ENCODE measurements around the gene S100A8. TPM values are rescaled to one million over a fixed set of nuclear protein-coding genes. Genes with fewer than 3 reads are reported as not detected.

Gene S100A8
- total RNA-seq, 1 donor from 2014 or later: not detected

- FAIRE-seq (no peak), DNase-seq (ENCODE audit: low read depth) (no peak)
- Mint-ChIP-seq H3K27ac (ENCODE audit: unreplicated experiment) (no peak overlapping the region), H3K4me3 (ENCODE audit: unreplicated experiment) (no peak overlapping the region), H3K9me3 (ENCODE audit: unreplicated experiment) (no peaks in the 10 kb centered on the region), H3K27me3 (ENCODE audit: low read depth, unreplicated experiment) (peaks cover 43% of the 10 kb centered on the region), H3K36me3 (ENCODE audit: low read depth, unreplicated experiment) (no peaks in the 10 kb centered on the region), H3K4me1 (ENCODE audit: low read depth, unreplicated experiment) (no peaks in the 10 kb centered on the region)
- no peaks in the 10 kb centered on the region for H3K79me2 ChIP-seq (ENCODE audit: insufficient read depth, low read length)
- no peaks in the 10 kb centered on the region for H3K36me3 ChIP-seq (ENCODE audit: insufficient read depth, low read length)
- H3K9me3 ChIP-seq (ENCODE audit: insufficient read depth, low read depth, low read length): no peaks in the 10 kb centered on the region
- peaks cover 7% of the 10 kb centered on the region for H3K27me3 ChIP-seq (ENCODE audit: insufficient read depth, low read length)
- H2AFZ ChIP-seq (ENCODE audit: low read depth, low read length): no peak overlapping the region
- no peak overlapping the region for H3K9ac ChIP-seq (ENCODE audit: low read length)
- H3K4me1 ChIP-seq (ENCODE audit: insufficient read depth, low read length): no peaks in the 10 kb centered on the region
- no peaks in the 10 kb centered on the region for H4K20me1 ChIP-seq (ENCODE audit: insufficient read depth, low read length)
- no peak for TF ChIP-seq CTCF (IDR thresholded peaks at IDR 0.05; ENCODE audit: insufficient read depth, low read depth, low read length)
- TF ChIP-seq EZH2 (IDR thresholded peaks at IDR 0.05; ENCODE audit: insufficient read depth, low read length): no peak
- no peak overlapping the region for H3K27ac ChIP-seq (ENCODE audit: low read depth, low read length)
- no peak overlapping the region for H3K4me2 ChIP-seq (ENCODE audit: low read length)
- no peak overlapping the region for H3K4me3 ChIP-seq (ENCODE audit: insufficient read depth, low read depth, low read length)
These were observed 41.2 kb downstream of the S100A8 start for GRCh38 chr1:153349363-153350320.

GRCh38 chr1:153348511-153349362 lies 42.1 kb downstream of the S100A8 start, which contains the start of gene PGLYRP4:
Gene PGLYRP4 (minus strand): TSS chr1:153348841. CDS start chr1:153347932, 909 bp downstream.
- Histone ChIP-seq H3K27me3 (ENCODE audit: insufficient read depth, low read length) (peaks cover 7% of the 10 kb centered on the region), H3K27ac (ENCODE audit: low read depth, low read length) (no peak within 1 kb of the TSS), H2AFZ (ENCODE audit: low read depth, low read length) (no peak within 1 kb of the TSS), H3K4me1 (ENCODE audit: insufficient read depth, low read length) (no peaks in the 10 kb centered on the region), H3K4me2 (ENCODE audit: low read length) (no peak within 1 kb of the TSS), H3K79me2 (ENCODE audit: insufficient read depth, low read length) (no peaks in the 10 kb centered on the region), H3K4me3 (ENCODE audit: insufficient read depth, low read depth, low read length) (no peak within 1 kb of the TSS), H3K9ac (ENCODE audit: low read length) (no peak within 1 kb of the TSS), H3K9me3 (ENCODE audit: insufficient read depth, low read depth, low read length) (no peaks in the 10 kb centered on the region), H4K20me1 (ENCODE audit: insufficient read depth, low read length) (no peaks in the 10 kb centered on the region), H3K36me3 (ENCODE audit: insufficient read depth, low read length) (no peaks in the 10 kb centered on the region)
- no peak for TF ChIP-seq EZH2 (IDR thresholded peaks at IDR 0.05; ENCODE audit: insufficient read depth, low read length)
- no peak for TF ChIP-seq CTCF (IDR thresholded peaks at IDR 0.05; ENCODE audit: insufficient read depth, low read depth, low read length)
- Mint-ChIP-seq H3K36me3 (ENCODE audit: low read depth, unreplicated experiment) (no peaks in the 10 kb centered on the region), H3K9me3 (ENCODE audit: unreplicated experiment) (no peaks in the 10 kb centered on the region), H3K4me3 (ENCODE audit: unreplicated experiment) (no peak within 1 kb of the TSS), H3K27ac (ENCODE audit: unreplicated experiment) (no peak within 1 kb of the TSS), H3K4me1 (ENCODE audit: low read depth, unreplicated experiment) (peaks cover 1% of the 10 kb centered on the region), H3K27me3 (ENCODE audit: low read depth, unreplicated experiment) (peaks cover 47% of the 10 kb centered on the region)
- DNase-seq (ENCODE audit: low read depth) (no peak), FAIRE-seq (no peak)
